NK-92 (cell line): ENCODE data around the gene ADRB1.

ENCODE experiments used
- DNase-seq: peaks from one replicate; lab custom pipeline; 2025; ENCODE audit not compliant: unreplicated experiment; lab: John Stamatoyannopoulos, UW

ADRB1 gene

DNA sequence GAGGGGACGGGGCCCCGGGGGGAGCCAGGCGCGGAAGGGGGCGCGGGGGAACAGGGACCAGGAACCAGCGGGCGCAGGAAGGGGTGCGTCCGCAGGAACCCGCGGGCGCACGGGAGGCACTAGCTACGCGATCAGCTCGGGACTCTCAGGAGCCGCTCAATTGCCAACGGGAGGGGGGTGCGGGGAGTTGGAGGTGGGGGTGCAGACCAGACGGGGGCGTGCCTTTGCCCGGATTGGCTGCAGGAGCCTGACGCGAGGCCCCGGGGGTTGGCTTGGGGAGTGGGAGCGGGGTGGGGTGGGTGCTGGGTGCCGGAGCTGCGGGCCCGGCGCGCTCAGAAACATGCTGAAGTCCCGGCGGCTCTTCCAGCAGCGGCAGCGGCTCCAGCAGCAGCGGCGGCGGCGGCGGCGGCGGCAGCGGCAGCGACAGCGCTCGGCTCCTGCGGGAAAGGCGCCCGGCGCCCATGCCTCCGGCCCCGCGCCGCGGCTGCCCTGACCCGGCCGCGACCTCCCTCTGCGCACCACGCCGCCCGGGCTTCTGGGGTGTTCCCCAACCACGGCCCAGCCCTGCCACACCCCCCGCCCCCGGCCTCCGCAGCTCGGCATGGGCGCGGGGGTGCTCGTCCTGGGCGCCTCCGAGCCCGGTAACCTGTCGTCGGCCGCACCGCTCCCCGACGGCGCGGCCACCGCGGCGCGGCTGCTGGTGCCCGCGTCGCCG, at the start of gene ADRB1:
Gene ADRB1, plus strand, starts transcription at position 335 of the 715 bp plus-strand sequence. Its CDS starts 267 bp downstream, at position 602.
- DNase-seq = no peak

DNA sequence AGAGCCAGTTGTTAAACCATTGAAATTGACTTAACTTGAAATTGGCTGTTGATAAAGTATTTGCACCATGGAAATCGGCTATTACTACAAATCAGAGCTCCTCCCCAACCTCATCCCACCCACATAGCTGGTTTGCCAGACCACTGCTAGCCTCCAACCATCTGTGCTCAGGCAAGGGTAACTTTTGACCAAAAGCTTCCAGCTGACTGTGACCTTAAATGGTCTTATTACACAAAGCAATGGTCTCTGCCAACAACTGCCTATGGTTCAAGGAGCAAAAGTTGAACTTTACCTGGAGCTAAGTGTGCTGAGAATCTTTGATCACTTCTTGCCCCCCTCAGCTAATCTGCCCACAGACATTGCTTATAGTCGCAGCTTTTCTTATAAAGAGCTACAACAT, 48.5 kb upstream of the ADRB1 start:
- no peak for DNase-seq

DNA sequence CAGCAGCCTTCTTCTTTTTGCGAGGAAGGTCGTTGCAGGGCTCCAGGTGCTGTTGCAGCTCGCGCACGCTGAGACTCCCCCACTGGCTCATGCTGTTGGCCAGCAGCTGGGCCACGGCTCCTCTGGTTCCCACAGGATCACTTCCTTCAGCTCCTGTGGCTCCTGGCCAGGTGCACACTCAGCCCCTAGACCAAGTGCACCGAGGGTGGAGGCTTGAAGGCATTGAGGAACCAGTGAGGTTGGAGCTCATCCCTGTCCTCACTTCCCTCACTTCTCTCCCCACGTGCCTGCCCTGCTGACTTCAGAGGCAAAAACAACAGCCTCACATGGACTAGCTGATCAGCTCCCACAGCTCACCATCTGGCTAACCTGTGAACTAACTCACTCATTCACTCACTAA, 46.2 kb upstream of the ADRB1 start:
- no peak for DNase-seq

DNA sequence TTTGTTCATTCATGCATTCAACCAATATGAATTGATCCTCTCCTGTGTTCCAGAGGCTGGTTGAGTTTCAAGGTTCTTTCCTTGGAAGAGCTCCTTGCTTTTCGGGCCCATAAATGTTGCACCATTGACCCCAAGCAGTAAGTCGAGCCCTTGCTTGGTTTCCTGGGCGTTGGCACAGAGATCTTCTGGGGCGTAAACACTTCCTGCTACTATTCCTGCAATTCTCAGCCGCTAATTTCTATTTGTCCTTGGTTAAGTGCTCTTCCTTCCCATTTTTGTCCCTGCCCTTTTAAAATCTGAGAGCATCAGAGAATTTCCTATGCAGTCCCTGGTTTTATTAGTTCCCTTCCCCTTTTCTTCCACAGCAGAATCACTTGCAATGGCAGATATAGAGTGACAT, 44.1 kb upstream of the ADRB1 start:
- DNase-seq = no peak

DNA sequence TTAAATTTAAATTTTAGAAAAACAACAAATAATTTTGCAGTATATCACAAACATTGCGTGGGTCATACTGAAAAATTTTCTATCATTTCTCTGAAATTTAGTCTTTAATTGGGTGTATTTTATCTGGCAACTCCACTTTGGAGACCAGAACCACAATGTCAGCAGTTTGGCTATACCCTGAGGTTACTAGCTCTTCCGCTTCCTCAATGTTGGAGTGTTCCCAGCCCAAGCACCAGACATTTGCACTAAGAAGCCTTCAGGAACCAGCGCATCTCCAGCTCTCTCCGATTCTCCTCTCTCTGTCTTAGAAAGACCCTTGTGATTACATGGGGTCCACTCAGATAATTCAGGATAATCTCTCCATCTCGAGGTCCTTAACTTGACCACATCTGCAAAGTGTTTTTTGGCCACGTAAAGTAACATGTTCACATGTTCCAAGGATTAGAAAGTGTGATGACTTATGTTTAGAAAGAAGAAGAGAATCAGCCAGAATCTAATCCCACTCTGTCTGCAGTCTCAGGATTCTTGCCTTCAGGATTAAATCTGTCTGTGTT, 43.1 kb upstream of the ADRB1 start:
- DNase-seq = no peak

DNA sequence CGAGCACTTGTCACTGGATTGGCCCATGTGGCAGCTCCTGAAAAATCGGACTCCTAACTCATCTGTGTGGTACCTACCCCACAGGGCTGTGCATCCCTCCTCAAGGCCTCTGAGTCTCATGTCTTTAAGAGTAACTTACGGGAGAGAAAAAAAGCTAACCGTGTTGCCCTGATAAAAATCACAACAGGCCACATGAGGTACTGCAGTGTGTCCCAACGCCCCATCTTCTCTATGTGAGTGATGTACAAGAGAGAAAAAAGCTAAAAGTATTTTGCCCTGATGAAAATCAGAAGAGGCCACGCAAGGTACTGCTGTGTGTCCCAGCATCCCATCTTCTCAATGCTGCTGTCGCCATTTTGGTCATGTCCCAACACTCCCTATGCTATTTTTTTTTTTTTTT, 41.2 kb upstream of the ADRB1 start:
- no peak for DNase-seq

DNA sequence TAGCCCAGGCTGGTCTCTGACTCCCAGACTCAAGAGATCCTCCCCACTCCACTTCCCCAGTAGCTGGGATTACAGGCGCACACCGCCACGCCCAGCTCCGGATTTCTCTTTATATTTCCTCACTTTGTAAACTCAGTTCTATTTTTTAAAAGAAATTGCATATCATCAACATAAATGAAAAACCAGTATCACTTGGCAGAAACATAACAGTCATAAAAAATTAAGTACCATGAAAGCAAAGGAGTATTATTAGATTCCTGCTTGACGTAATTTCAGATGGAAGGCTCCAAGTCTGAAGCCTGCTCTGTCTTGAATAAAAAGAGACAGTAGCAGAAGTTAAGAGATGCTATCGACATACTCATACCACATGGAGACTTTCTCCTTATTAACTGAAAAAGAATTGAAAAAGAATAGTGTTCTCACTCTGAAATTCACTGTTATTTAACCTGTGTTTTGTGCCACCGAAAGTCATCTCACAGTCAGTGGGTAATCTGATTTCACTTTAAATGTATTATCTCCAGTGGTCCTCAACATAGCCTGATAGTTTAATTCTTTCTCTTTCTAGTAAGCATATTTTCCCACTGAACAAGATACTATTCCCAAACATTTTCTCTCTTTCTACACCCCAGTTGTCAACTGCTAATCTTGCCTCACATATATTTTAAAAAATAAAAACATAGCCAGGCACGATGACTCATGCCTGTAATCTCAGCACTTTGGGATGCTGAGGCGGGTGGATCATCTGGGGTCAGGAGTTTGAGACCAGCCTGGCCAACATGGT, 40.3 kb upstream of the ADRB1 start:
- DNase-seq = no peak

DNA sequence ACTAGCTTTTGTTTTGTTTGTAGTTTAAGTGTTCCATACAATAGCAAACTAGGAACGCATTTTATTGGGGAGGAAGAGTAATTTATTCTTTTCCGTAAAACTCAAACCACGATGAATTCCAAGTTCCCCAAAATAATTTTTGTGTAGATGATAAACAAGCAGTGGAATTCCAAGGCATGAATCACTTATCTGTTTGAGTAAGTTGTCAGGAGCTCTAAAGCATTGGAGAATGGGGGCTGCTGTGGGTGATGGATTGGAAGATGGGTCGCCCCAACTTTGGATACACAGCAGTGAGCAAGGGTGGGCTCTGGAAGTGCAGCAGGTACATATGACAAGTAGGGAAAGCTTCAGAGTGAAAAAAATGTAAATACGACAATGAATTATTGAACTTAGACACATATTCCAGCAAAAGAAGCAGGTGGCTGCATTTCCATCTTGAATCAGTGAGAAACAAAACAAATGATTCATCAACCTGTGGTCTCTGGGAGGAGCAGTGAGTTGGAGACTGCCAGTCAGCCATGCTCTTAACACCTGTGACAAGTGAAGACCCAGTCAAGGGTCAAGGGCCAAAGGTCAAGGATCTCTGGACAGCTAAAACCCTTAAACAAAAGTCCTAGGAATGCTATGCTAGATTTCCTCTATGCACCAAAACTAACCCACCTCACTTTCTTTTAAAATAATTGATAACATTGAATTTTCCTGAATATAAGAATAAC, 34.2 kb upstream of the ADRB1 start:
- DNase-seq = no peak

DNA sequence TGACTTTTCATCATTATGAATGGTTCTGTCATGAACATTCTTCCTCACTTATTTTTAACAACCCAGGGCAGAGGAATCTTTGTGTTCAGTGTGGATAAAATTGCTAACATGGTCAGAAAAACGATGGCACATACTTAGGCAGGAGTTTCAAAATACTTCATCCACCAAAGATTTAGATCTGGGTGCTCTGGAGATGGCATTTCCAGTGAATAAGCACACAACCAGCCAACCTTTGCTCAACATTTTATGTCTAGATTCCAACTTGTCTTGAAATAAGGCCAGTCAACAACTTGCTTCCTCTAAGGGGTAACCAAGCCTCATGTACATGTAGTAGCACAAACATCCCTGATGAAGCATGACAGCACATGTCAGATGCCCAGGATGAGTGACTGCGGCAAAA, 33.4 kb upstream of the ADRB1 start:
- DNase-seq = no peak

DNA sequence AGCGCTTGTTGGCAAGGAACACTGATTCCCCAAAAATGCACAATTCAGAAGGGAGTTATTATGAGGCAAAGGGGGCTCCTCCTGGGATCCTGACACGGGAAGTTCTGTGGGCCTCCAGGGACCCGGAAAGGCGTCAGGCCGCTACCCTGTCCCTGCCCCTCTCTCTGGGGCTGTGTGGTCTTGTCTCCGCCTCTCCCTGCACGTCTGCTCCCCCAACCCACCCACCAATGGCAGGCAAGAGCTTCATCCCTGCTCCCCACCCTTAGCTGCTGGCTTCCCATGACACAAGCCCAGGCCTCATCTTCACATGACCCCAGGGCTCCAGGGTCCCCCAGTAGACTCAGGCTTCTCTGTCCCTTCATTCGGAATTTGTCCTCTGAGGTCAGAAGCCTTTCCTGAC, 31.0 kb upstream of the ADRB1 start:
- no peak for DNase-seq

DNA sequence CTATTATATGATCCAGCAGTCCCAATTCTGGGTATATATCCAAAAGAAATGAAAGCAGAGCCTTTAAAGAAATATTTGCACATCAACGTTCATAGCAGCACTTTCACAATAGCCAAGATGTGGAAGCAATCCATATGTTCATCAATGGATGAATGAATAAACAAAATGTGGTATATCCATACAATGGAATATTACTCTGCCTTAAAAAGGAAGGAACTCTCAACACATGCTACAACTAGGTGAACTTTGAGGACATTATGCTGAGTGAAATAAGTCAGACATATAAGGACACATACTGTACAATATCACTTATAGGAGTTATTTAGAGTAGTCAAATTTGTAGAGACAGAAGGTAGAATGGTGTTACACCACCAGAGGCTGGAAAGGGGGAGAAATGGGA, 28.0 kb upstream of the ADRB1 start:
- DNase-seq = no peak

DNA sequence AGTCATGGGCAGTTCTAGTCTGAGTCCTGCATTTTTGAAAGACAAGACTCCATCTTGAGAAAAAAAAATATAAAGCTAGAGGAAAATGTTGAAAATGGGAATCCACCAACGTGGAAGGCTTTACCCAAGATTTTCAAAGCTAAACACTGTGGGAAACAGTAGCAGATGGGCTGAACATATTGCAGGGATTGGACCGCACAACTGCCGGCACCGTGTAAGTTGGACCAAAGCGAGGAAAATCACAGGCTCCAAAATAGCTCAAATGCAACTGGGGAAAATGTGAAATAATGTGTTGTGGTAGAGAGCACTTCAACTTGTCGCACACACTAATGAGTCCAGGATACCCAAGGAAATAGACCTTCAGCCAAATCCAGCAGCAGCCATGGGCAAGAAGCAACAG, 26.4 kb upstream of the ADRB1 start:
- DNase-seq = no peak

DNA sequence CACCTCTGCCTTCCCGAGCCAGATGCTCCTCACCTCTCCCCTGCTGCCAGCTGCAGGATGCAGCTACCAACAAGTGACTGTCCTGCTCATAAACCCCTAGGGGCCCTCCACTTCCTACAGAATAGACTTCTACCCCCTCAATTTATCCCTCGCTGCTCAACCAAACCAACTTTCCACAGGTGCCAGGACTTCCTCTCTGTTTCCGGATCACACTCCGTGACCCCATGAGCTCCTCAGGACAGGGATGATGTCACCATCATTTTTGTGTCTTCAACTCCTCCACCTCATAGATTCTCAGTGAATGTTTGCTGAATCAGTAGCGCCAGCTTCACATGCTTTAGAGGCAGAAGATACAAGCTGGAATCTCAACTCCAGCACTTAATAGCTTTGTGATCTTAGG, 25.8 kb upstream of the ADRB1 start:
- no peak for DNase-seq

DNA sequence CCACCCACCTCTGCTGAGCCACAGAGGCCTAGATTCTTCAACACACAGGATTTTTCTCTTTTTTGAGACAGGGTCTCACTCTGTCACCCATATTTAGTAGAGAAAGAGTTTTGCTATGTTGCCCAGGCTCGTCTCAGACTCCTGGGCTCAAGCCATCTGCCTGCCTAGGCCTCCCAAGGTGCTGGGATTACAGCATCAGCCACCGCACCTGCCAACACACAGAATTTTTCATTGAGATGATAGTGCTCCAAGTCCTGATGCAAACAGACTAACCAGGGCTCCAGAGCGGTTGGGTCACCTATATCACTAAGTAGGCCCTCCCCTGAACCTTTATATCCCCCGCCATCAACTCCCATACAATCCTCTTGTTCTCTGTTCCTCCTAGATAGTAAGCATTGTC, 24.4 kb upstream of the ADRB1 start:
- no peak for DNase-seq

DNA sequence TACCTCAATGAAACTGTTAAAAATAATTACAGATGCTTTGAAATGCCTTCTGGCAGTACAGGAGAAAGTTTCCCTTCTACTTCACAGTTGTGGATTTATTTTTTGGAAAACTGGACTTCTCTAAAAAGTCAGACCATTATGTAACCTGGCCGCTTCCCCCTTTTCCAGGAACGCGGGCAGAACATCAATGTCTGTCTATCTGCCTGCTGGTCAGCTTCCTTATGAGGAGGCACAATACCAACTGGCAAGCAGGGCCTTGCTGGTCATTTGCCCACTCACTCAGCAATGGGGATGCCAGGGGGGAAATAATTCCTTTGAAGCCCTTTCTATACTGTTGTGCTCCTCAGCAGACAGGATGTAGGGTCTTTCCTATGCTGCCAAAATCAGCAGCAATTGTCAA, 22.5 kb upstream of the ADRB1 start:
- no peak for DNase-seq

DNA sequence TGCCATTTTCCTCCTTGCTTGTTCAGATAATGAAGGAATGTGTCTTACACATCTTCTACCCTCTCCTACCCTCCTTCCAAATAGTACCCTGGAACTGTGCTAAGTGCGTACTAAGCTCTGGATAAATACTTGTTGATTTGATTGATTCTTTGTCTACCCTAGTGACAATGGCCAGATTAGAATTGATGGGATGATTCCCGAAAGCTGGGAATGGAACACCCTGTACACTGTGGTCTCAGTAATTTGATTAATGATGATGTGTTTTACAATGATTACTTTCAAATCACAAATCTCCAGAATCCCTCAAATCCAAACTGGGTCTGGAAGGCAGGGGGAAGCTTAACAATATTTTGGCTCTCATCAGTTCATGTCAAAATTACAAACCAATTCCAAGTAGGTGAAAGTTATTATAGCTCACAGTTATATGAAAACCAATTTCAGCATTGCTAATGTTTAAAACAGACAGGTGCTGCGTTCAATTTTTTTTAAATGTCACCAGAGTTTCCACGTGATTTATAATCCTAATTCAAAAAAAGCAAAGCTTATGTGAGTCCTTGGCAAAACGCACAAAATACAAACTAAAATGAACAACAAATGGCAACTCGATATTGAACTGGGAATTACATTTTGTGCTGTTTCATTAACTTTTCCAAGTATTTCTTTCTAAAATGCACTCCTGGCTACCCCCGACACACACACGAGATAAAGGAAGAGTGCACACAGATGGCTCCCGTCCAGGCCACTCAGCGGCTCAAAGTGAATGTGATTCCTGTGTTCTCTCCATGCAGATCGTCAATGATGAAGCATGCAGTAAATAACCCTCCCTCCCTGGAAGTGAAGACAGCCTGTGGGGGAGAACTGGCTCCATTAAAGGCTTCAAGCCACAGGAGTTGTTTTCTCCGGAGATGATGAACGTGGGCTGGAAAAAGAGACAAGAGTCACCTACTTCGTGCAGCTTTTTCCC, 21.7 kb upstream of the ADRB1 start:
- DNase-seq = no peak

DNA sequence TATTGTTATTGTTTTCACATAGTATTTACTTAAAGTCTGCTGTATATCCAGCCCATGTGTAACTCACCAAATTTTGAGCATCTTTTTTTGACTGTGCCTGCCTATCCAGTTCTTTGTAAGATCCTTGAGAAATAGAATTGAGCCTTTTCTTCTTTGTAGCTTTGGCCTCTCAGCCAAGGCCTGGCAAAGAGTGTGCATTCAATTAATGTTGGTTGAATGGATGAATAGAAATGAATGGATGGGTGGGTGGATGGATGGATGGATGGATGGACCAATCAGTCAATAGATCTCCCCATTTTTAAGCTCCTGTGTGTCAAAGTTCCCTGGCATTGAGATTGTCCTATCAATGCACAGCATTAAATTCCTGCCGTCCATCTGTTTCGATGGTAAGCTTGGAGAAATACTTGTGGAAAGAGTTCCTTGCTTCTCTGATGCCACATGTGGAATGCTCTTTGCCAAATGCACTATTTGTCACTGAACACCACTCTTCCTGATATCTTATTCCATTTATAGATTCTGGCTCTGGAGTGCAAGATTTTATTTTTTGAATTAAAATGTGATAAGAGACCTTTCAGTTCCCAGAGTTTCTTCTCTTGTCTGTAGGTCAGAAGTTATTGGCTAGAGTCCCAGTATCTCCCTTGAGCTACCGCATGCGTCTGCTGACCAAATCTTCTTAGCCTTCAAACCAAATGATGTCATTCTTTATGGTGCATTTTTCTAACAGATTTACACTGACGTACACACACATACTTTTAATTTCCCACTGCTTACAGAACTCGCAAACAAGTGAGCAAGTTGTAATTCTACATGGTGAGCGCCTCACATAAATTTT, 20.7 kb upstream of the ADRB1 start:
- DNase-seq = no peak

DNA sequence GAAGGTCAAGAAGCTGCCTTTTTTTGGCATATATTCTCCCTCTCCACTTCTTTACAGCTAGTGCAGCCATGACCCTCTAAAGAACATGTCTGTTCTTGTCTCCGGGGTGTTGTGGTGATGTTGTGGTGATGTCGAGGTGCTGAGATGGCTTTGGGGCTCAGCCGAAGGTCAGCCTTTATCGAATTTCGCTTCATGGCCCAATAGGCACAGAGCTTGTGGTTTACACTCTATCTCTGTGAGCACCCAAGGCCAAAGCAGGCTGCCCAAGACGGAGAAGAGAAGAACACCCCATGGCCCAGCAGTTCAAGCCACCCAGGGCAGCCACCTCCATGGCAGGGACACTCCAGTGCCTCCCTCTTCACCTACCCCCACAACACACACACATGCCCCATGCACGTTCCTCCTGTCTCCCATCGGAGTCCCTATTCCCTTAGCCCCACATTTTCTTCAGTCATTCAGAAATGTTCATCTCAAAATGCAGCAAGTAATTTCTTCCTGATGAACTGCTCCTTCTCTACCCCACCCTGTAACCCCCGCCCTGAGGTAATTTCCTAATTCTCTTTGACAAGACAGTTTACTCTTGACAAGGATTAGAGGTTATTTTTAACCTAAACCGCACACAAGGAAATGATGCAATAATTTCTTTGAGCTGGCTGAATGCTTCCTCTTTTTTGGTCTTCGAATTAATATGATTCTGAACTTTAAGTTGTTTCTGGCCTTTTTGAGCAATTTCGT, 18.6 kb upstream of the ADRB1 start:
- DNase-seq = no peak

DNA sequence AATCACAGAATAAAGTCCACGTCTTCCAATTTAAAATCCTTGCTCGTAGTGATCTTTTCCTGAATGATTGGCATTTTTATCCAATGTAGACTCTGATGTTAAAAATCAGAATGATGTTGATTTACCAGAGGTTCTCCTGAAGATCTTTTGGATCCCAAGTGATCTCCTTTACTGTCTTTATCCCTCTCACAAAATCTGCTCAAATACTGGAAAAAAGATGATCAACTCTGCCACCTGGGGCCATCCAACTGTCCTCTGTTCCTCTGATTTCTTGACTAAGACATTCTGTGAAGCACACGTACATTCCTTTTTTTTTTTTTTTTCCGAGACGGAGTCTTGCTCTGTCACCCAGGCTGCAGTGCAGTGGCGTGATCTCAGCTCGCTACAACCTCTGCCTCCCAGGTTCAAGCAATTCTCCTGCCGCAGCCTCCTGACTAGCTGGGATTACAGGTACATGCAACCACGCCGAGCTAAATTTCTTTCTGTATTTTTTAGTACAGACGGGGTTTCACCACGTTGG, 18.0 kb upstream of the ADRB1 start:
- no peak for DNase-seq
